Smooth muscle cell (in vitro differentiated cells): ENCODE data around the gene SMNDC1. TPM values are rescaled to one million over a fixed set of nuclear protein-coding genes. Genes with fewer than 3 reads are reported as not detected.

ENCODE experiments used
- DNase-seq: peaks from one replicate; lab custom pipeline; 2025; ENCODE audit not compliant: unreplicated experiment; lab: John Stamatoyannopoulos, UW
- H2AFZ ChIP-seq: fragments of 200-600 bp; sonication (generic); 2 replicates; pipeline ENCODE4 v1.6.0; 2016; ENCODE audit warnings: antibody characterized with exemption, low read depth, mild to moderate bottlenecking
- H3F3A ChIP-seq: fragments of 200-600 bp; sonication (generic); 2 replicates; pipeline ENCODE4 v1.6.0; 2017; ENCODE audit warnings: antibody characterized with exemption, low read depth
- H3K27ac ChIP-seq: fragments of 200-600 bp; sonication (generic); 2 replicates; pipeline ENCODE4 v1.5.1; 2016; ENCODE audit warnings: low read depth, mild to moderate bottlenecking
- H3K27me3 ChIP-seq: fragments of 200-600 bp; sonication (generic); 2 replicates; pipeline ENCODE4 v1.6.1; 2016; ENCODE audit warnings: low read depth, mild to moderate bottlenecking
- H3K36me3 ChIP-seq: fragments of 200-600 bp; sonication (generic); 2 replicates; pipeline ENCODE4 v1.5.1; 2016; ENCODE audit warnings: low read depth
- H3K4me1 ChIP-seq: fragments of 200-600 bp; sonication (generic); 2 replicates; pipeline ENCODE4 v1.5.1; 2016; ENCODE audit warnings: low read depth
- H3K4me2 ChIP-seq: fragments of 200-600 bp; sonication (generic); 2 replicates; pipeline ENCODE4 v1.6.0; 2016; ENCODE audit warnings: mild to moderate bottlenecking
- H3K4me3 ChIP-seq: fragments of 200-600 bp; sonication (generic); 2 replicates; pipeline ENCODE4 v1.5.1; 2016; ENCODE audit warnings: mild to moderate bottlenecking
- H3K79me2 ChIP-seq: fragments of 200-600 bp; sonication (generic); 2 replicates; pipeline ENCODE4 v1.6.0; 2016; ENCODE audit warnings: low read depth, mild to moderate bottlenecking
- H3K9ac ChIP-seq: fragments of 200-600 bp; sonication (generic); 2 replicates; pipeline ENCODE4 v1.6.0; 2016; ENCODE audit warnings: low read depth
- H3K9me3 ChIP-seq: fragments of 200-600 bp; sonication (generic); replicated peaks from 2 replicates; pipeline ENCODE4 v1.5.1; 2016; ENCODE audit warnings: low read depth
- H4K20me1 ChIP-seq: fragments of 200-600 bp; sonication (generic); 2 replicates; pipeline ENCODE4 v1.6.0; 2016; ENCODE audit warnings: low read depth
- CTCF ChIP-seq: fragments of 200-600 bp; sonication (generic); IDR thresholded peaks from 2 replicates; pipeline ENCODE4 v1.5.1; 2017; ENCODE audit warnings: borderline replicate concordance, mild to moderate bottlenecking, antibody characterized with exemption; ENCODE audit not compliant: insufficient read depth, poor library complexity, severe bottlenecking
- WGBS: methylation state at CpG from one replicate; pipeline ENCODE4 v1.1.7; 2016; ENCODE audit warnings: low lambda C conversion rate; 5-methylcytosine and 5-hydroxymethylcytosine counted together
- polyA plus RNA-seq: library from polyadenylated mRNA; unstranded; fragments of >200 nt; fragmentation: Nextera tagmentation; extraction: Ambion mirVana; gene quantifications from 2 replicates; pipeline ENCODE4 v1.2.1, GENCODE V29; 2016
- total RNA-seq: library from RNA; depleted of rRNA; stranded (reverse); fragments of >200 nt; gene quantifications from 2 replicates; pipeline ENCODE4 v1.2.3, GENCODE V29; 2014

SMNDC1 gene
- total RNA-seq = 17.7 and 25.6 TPM in 2 replicates
- 19.0 and 22.2 TPM in 2 replicates for polyA plus RNA-seq

- H3K4me1 ChIP-seq = peaks cover 14% of the 10 kb centered on the region
- peak within 1 kb of the TSS; percentile 99 for H3K9ac ChIP-seq
- peak within 1 kb of the TSS; percentile 95 for H3K27ac ChIP-seq
- peaks cover 47% of the 10 kb centered on the region for H3K79me2 ChIP-seq
- WGBS = under 1% methylated on average over 42 of the region's 42 CpGs
- H3F3A ChIP-seq = peaks cover 4% of the 10 kb centered on the region
- peaks cover 3% of the 10 kb centered on the region for H3K36me3 ChIP-seq
- TF ChIP-seq CTCF = no peak
- DNase-seq = peak; percentile 91
- H3K27me3 ChIP-seq = no peaks in the 10 kb centered on the region
- H3K4me2 ChIP-seq = peak within 1 kb of the TSS; percentile 92
- peak within 1 kb of the TSS; percentile 99 for H3K4me3 ChIP-seq
- no peaks in the 10 kb centered on the region for H3K9me3 ChIP-seq
- H2AFZ ChIP-seq = peak within 1 kb of the TSS; percentile 72
- H4K20me1 ChIP-seq = peaks cover 43% of the 10 kb centered on the region
Observed at GRCh38 chr10:110304780-110305421, at the start of gene SMNDC1. Gene SMNDC1 (minus strand): TSS chr10:110304920. CDS start chr10:110303587, 1,333 bp downstream.

DNA sequence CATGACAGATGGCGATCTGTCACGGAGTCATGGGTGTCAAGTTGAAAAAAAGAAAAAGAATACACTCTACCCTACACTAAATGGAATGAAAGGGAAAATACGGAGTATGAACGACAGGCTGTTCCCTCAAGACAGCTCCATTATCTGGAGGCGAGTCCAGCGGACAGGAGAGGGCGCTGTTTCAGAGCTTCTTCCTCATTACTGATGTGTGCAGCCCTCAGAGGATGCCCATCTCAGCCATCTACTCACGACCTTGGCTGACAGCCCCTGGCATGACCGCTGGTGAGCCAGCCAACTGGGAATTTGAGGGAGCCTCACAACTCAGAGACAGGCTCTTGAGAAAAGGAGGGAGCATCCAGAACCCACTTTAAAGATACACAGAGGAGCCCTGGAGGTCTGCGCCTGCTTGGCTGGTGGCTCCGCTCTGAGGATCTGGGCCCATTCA lies 49.6 kb upstream of the SMNDC1 start:
- Histone ChIP-seq H3F3A (peaks cover 13% of the 10 kb centered on the region), H3K36me3 (no peaks in the 10 kb centered on the region), H3K9ac (peak overlapping the region; percentile 27), H3K4me2 (peak overlapping the region; percentile 84), H4K20me1 (no peaks in the 10 kb centered on the region), H3K4me1 (peaks cover 10% of the 10 kb centered on the region), H3K4me3 (no peak overlapping the region), H3K27ac (peak overlapping the region; percentile 95), H3K27me3 (no peaks in the 10 kb centered on the region), H3K9me3 (no peaks in the 10 kb centered on the region), H2AFZ (no peak overlapping the region), H3K79me2 (no peaks in the 10 kb centered on the region)
- peak; percentile 35 for DNase-seq
- 29% methylated on average over 11 of the region's 11 CpGs for WGBS
- TF ChIP-seq CTCF = peak; percentile 76

- H3K36me3 ChIP-seq = no peaks in the 10 kb centered on the region
- H2AFZ ChIP-seq = no peak overlapping the region
- H3K9me3 ChIP-seq = no peaks in the 10 kb centered on the region
- peaks cover 10% of the 10 kb centered on the region for H3K4me1 ChIP-seq
- peak overlapping the region; percentile 84 for H3K4me2 ChIP-seq
- H3K79me2 ChIP-seq = no peaks in the 10 kb centered on the region
- no peak for TF ChIP-seq CTCF
- no peaks in the 10 kb centered on the region for H4K20me1 ChIP-seq
- H3K9ac ChIP-seq = peak overlapping the region; percentile 61
- H3K4me3 ChIP-seq = peak overlapping the region; percentile 20
- H3F3A ChIP-seq = peaks cover 13% of the 10 kb centered on the region
- peak; percentile 17 for DNase-seq
- 13% methylated on average over 13 of the region's 14 CpGs for WGBS
- peak overlapping the region; percentile 95 for H3K27ac ChIP-seq
- no peaks in the 10 kb centered on the region for H3K27me3 ChIP-seq
Observed at GRCh38 chr10:110353244-110354119, 48.8 kb upstream of the SMNDC1 start.
